ENCODE data around the gene GAS6.

Gene GAS6

DNA sequence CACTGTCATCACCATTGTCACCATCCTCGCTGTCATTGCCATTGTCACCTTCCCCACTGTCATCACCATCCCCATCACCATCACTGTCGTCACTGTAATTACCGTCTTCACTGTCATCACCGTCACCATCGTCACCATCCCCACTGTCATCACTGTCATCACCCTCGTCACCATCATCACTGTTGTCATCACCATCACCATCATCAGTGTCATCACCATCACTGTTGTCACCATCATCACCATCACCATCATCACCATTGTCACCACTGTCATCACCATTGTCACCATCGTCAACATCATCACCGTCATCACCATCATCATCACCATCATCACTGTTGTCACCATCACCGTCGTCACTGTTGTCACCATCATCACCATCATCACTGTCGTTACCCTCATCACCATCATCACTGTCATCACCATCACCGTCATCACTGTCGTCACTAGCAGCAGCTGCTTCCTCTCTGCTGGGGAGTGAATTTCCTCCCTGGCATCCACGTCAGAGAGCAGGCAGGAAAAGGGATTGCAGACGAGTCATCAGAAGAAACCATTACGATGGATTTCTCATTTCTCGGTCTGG, 77.5 kb downstream of the GAS6 start:
- no peak for DNase-seq

DNA sequence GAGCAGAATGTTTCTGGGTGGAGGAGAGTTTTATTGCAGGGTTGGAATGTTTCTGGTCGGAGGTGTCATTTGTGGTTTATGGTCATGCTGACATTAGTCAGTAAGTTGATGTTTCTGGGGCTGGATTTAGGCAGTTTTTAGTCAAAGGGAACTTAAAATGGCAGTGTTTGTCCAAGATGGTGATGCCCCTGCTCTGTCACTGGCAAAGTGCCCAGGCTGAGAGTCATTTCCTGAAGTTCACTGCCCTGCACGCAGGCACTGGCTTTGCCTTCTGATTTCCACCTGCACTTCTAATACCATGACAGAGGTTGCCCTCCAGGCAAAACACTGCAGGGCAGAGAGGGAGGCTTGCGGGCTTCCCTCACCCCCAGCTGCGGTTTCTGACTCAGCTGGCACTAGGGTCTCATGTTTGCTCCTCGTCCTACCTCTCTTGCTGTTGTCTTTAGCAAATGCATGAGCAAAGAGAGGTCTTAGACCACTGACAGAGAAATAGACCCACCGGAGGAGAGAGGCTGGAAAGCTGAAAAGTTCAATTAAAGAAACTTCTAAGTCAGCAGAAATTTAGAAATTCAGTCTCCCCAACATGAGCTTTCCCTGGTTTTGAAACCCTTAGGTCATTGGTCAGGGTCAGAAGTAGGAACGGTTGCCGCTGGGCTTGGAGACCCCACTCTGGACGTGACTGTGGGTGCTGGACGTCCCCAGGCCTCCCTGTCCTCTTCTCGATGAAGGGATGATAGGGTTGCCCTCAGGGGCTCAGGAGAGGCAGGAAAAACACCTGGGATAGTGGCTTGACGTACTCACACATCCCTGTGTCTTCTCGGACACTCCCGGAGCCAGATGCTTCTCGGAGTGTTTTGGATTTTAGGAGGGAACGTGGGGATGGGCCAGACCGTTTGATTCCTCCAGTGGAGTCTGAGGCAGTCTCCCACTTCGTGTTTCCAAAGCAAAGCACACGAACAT, 78.5 kb downstream of the GAS6 start:
- DNase-seq = peak; percentile 47 to 52

DNA sequence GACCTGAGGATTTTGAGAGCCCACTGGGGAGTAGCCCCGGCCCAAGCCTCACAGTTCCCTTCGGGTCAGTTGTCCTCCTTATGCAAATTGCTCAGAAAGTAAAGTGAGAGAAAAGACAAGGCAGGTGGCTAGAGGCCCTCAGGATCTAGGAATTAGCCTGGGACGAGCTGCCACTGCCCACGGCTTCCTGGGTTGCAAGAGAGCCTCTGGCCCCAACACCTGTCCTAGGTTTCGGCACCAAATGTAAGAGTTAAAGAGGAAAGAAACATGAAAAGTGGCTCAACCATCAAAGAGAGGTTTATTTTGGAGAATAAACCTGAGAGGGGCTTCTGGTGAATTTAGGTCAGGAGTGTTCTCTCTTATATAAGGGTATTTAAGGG, 79.2 kb downstream of the GAS6 start:
- DNase-seq = no peak

DNA sequence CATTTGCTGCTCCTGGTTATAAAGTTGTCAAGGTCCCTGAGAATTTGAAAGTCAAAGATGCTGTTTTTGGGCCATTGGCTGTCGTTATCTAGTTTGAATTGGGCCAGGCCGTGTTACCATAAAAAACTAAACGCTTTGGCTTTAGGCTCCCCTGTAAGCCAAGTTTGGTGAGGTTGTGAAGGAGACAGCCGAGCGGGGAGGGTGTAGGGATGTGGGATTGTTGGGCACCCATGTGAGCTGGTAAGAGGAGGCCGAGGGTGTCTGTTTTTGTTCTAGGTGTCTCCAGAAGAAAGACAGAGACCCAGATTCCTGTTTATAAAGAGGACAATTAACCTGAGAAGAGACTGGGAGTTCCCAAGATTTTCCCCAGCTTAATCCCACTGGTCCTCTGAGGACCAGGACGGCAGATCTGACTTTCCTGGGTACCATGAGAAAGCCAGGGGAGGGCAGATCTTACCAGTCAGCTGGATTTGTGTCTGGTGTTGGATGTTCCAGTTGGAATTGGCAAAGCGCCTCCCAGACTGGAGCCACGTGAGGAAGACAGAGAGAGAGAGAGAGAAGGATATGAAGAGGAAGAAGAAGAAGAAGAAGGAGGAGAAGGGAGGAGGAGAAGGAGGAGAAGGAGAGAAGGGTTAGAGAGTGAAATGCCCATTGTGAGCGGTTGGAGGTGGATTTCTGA, 79.8 kb downstream of the GAS6 start:
- DNase-seq = no peak

DNA sequence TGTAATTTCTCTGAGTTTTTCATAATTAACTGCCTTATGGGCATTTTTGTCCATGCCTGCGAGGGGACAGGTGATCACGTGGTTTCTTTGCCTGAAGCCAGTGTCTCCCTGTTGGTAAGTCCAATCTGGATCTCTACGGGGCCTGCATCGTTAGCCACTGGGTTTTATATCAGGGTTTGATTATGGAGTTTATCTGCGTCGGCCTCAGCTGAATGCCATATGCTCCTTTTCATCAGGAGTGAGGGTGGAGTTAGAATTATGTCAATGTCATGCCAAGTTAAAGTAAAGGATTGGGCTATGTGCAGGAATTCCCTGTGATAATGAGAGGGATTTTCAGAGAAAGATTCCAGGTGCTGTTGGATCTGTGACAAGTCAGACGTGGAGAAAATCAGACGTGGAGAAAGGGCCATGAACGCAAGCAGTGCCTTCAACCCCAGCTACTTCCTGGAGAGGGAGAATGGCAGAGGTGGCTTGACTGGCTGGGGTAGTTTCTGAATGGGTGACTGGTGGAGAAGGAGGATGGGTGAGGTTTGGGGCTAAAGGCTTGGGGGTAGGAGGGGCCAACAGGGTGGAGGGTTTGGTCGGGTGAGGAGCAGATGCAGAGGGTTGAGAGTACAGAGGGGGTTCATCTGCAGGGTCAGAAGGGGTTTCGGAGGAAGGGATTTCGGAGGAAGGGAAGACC, 80.5 kb downstream of the GAS6 start:
- DNase-seq = no peak

DNA sequence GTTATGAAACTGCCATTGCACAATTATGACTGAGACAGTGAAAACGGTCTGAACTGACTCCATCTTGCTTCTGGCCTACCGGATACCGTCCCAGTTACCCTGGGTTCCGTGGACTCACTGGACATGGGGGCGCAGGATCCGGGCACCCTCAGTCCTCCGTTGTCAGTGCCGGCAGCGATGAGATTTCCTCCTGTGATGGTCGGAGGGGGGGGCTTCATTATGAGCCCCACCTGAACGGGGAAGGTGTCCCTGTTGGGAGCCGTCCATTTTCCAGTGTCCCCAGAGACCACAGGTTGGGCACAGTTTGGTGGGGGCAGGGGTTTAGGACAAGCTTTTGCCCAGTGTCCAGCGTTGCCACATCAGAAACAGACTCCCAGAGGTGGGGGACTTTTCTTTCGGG, 81.4 kb downstream of the GAS6 start:
- no peak for DNase-seq

DNA sequence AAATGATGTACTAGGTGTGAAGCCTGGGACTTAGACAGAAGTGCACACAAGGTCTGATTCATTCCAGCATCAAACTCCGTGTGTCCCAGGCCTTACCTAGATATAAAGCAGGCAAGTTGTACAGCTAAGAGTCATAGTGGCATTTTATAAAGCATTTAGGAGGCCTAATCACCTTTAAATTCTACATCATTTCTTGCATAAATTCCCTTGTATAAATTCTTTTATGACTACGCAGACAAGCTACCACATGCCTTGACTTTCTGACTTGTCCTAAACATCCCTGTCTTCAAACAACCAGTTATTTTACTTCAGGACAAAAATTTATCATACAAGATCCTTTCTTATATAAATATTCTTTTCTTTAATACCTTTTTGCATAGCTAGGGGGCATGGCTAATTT, 82.3 kb downstream of the GAS6 start:
- no peak for DNase-seq

DNA sequence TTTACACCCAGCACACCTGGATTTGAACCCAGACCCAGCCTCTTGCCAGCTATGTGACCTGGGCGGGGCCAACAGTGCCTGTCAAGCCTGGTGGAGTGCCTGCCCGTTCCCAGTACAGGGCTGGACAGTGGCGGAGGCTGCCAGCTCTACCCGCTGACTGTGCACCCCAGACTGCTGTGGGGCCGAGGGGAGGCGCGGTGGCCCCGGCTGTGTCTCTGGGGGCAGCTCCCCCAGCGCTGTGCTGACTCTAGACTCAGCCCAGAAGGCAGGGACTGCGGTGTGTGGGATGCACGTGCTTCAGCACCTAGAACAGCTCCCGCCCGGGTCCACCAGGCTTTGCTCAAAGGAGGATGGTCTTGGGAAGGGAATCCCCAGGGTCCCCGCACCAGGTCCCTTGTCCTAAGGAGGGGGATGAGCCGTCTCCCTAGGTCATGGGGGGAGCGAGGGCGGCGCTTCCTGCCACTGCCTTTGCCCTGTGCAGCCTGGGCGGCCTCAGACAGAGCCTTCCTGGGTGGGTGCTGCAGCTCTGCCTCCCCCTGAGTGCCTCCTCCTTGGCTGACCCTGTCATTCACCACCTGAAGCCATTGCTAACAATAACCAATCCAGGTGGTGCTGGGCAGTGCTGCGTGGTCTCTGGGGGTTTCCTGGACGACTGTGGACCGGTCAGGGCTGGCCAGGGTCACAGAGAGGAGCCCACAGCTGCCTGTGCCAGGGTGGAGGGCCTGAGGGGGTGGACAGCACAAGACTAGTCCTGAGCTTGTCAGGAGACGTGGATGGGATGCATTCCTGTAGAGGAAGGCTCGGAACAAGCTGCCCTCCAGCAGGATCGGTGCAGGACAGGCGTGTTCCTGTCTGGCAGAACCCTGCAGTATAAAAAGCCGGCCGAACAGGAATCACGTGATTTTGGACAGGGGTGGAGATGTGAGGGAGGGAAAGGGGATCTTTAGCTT, 86.3 kb downstream of the GAS6 start:
- no peak for DNase-seq

DNA sequence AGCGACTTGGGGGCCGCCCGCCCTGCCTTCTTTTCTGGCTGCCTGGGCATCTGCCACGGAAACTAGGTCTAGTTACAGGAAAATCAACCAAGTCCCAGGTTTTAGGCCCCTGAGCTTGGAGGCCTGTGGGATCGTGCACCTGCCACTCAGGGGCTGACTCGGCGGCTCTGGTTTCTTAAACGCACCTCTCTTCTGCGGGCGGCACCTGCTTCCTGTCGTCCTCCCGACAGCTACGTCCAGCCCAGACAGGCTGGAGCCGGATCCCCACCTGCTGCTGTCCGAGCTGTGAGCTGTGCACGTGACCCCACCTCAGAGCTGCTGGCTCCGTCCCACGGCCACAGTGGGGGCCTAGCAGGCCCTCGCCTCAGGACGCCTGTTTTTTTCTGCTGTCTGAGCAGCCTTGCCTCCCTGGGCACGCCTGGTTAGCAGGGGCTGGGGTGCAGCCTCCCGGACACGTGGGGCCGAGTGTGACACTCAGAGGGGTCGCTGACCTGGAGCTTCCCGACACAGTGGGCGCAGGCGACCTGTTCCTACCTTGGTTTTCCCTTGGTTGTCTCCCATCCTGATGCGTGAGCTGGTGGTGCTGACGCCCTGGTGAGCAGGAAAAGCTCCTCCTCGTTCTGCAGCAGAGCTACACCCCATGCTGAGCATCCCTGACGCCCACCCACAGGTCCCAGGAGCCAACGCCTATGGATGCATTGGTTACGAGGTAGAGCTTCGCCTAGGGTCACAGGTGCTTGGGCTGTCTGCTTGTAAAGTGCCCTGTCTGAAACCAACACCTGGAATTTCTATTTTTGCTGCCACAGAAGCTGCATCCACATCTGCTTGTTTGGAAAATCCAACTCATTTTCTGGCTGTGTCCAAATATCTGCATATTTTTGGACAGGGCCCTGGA, 87.4 kb downstream of the GAS6 start:
- DNase-seq = no peak

DNA sequence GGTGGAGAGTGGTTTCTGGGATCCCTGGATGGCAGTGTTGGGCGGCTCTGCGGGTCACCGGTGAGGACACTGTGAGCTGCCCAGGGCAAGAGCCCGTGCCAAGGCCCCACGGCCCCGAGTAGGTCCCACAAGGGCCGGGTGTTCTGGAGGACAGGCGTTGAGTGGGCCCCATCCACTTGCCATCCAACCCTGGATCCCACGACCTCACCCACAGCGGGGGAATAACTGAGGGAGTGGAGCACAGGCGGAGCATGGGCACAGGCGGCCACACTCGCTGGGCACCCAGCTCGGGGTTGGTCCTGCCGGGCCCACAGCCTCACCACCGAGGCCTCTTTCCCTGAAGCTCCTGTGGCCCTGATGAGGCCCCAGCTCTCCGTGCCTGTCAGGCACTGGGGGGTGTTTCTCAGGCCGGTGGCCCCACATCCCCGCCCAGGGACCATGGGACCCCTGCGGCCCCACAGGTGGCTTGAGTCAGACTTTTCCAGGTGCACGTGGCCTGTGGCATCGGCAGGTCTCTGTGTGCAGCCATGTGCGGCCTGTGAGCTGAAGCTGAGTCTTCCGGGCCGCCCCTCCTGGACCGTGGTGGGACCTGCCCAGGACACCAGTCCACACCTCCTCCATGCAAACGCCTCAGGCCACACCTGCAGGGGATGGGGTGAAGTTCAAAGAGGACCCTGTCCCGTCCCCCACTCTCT, 88.3 kb downstream of the GAS6 start:
- no peak for DNase-seq

DNA sequence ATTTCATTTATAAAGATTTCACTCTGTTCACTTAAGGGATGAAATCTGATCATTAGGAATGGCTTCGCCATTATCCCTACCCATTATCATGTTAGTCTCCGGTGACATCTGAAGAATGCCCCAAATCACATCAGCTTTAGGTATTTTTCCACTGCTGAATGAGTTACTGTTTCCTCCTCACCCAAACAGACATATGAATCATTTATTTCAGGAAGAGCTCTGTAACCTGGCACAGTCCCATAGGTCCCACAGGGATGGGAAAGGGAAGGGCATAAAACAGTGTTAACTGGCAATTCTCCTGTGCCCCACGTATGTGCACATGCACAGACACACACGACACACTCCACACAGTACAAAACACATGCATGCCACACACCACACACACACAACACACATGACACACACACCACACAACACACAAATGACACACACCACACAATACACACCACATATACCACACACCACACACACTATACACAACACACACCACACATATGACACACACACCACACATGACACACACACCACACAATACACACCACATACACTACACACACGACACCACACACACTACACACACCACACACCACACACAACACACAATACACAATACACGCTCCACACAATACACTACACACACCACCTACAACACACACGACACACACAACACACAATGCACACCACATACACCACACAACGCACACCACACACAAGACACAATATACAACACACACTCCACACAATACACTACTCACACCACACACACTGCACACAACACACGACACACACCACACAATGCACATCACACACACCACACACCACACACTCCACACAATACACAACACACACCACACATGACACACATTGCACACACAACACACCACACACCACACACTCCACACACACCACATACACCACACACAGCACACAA, 89.4 kb downstream of the GAS6 start:
- DNase-seq = no peak

DNA sequence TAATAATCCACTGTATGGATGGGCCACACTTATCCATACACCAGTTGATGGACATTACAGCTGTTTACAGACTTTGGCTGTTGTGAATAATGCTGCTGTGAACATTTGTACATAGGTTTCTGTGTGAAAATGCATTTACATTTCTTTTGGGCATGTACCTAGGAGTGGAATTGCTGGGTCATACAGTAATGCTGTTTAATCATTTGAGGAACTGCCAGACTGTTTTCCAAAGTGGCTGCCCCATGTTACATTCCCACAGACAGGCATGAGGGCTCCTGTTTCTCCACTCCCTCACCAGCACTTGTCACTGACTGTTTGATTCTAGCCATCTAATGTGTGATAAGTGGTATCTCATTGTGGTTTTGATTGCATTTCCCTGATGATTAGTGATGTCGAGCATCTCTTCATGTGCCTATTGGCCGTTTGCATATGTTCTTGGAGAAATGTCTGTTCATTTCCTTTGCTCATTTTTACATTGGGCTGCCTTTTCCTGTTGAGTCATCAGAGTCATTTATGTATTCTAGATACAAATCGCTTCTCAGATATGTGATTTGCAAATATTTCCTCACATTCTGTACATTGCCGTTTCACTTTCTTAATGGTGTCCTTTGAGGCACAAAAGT, 92.1 kb downstream of the GAS6 start:
- no peak for DNase-seq

DNA sequence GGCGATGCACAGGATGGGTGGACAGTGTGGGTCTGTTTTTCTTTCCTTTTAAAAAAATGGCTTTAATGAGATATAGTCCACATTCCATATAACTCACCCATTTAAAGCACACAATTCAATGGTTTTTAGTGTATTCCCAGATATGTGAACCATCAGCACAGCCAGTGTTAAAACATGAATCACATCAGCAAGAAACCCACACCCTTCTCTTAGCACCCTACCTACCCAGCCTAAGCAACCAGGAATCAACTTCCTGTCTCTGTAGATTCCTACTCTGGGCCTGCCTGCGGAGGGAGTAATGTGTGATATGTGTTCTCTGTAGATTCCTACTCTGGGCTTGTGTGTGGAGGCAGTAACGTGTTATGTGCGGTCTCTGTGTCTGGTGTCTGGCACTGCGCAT, 92.9 kb downstream of the GAS6 start:
- DNase-seq = no peak
